ENCODE results near the gene LOXL3. TPM values are rescaled to one million over a fixed set of nuclear protein-coding genes. Genes with fewer than 3 reads are reported as not detected.
A peak's percentile ranks its signal among the peaks of the same experiment; 100 is the strongest.

Gene LOXL3
- total and polyA plus RNA-seq, 9 donors = 2.3 to 8.5 (median 4.4) TPM

- no peak overlapping the region for H3K27ac ChIP-seq
- intact Hi-C loops (cut with DNase I) = no loop called here
- peaks cover 11% of the 10 kb centered on the region for H3K4me1 ChIP-seq (ENCODE audit: insufficient read depth)
- no peak for DNase-seq
- no peak overlapping the region for H3K4me3 ChIP-seq
- H3K9me3 ChIP-seq = no peaks in the 10 kb centered on the region
- H3K27me3 ChIP-seq = no peaks in the 10 kb centered on the region
- TF ChIP-seq EP300 (IDR thresholded peaks at IDR 0.05) (no peak), POLR2A (IDR thresholded peaks at IDR 0.05) (no peak), CTCF (IDR thresholded peaks at IDR 0.05) (no peak)
- no peaks in the 10 kb centered on the region for H3K36me3 ChIP-seq
Measured at GRCh38 chr2:74551530-74551929, 2.2 kb downstream of the LOXL3 start.

DNA sequence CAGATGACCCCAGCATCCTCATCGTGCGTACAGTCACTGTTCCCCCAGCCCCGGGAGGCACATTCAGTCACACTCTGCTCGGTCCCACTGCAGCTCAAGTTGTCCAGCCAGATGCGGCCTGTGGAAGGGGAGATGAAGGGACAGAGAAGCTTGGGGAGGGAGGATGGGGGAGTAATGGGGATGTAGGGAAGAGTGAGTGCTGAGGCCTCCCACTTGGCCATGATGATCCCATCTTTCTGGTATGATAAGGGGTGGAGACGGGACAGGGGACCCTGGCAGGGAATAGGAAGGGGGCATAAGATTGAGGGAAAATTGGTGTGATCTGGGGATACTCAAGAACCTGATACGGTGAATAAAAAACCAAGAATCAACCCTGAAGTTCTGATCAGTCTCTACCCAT lies 3.5 kb downstream of the LOXL3 start:
- WGBS, 3 donors = 93 to 94% (median 93%) methylated on average over 7 of the region's 7 CpGs
- Histone ChIP-seq H3K4me3 (no peak overlapping the region), H3K36me3 (no peaks in the 10 kb centered on the region), H3K27ac (no peak overlapping the region), H3K27me3 (no peaks in the 10 kb centered on the region), H3K9me3 (no peaks in the 10 kb centered on the region), H3K4me1 (ENCODE audit: insufficient read depth) (peaks cover 11% of the 10 kb centered on the region)
- TF ChIP-seq EP300 (IDR thresholded peaks at IDR 0.05) = no peak
- TF ChIP-seq POLR2A (IDR thresholded peaks at IDR 0.05) = no peak
- TF ChIP-seq CTCF (IDR thresholded peaks at IDR 0.05) = no peak
- no peak for DNase-seq
- intact Hi-C loops (cut with DNase I) = no loop called here

- peak overlapping the region; percentile 40 for H3K4me3 ChIP-seq
- H3K9me3 ChIP-seq = no peaks in the 10 kb centered on the region
- peak; percentile 58 to 78 (median 68) for DNase-seq
- TF ChIP-seq POLR2A (IDR thresholded peaks at IDR 0.05) (peak; percentile 18), CTCF (IDR thresholded peaks at IDR 0.05) (no peak)
- H3K4me1 ChIP-seq (ENCODE audit: insufficient read depth) = peaks cover 11% of the 10 kb centered on the region
- no peaks in the 10 kb centered on the region for H3K36me3 ChIP-seq
- no peaks in the 10 kb centered on the region for H3K27me3 ChIP-seq
- intact Hi-C loops (cut with DNase I) = no loop called here
- peak overlapping the region in 1 of 2 donors; percentile 16 for H3K27ac ChIP-seq
- WGBS, 3 donors = 7 to 11% (median 8%) methylated on average over 59 to 85 of the region's 85 CpGs
Measured at GRCh38 chr2:74548900-74549826, 4.6 kb downstream of the LOXL3 start.

- 12 to 15% (median 13%) methylated on average over 26 of the region's 26 CpGs for WGBS, 3 donors
- Histone ChIP-seq H3K36me3 (no peaks in the 10 kb centered on the region), H3K9me3 (no peaks in the 10 kb centered on the region), H3K4me1 (ENCODE audit: insufficient read depth) (peaks cover 9% of the 10 kb centered on the region), H3K27me3 (no peaks in the 10 kb centered on the region), H3K4me3 (peak overlapping the region; percentile 40), H3K27ac (peak overlapping the region in 1 of 2 donors; percentile 16)
- TF ChIP-seq CTCF (IDR thresholded peaks at IDR 0.05) (no peak), POLR2A (IDR thresholded peaks at IDR 0.05) (no peak), EP300 (IDR thresholded peaks at IDR 0.05) (no peak)
- intact Hi-C loops (cut with DNase I) = no loop called here
- DNase-seq = no peak
Measured at GRCh38 chr2:74548285-74548899, 5.3 kb downstream of the LOXL3 start.
